Measurements from ENCODE around the gene ZNF860.

ZNF860 gene

GRCh38 chr3:31943041-31943440 lies 38.5 kb upstream of the ZNF860 start:
- Histone ChIP-seq H3K4me3 (ENCODE audit: insufficient read length, low read depth) (no peak overlapping the region), H3K9ac (ENCODE audit: insufficient read length, low read depth) (no peak overlapping the region), H3K4me1 (ENCODE audit: insufficient read depth, insufficient read length) (peaks cover 7% of the 10 kb centered on the region), H3K36me3 (ENCODE audit: insufficient read depth, insufficient read length, low read length) (no peaks in the 10 kb centered on the region), H3K27me3 (ENCODE audit: insufficient read depth, insufficient read length) (no peaks in the 10 kb centered on the region), H3K9me3 (ENCODE audit: insufficient read depth, low read length) (no peaks in the 10 kb centered on the region)
- no peak for DNase-seq (ENCODE audit: low read depth, low spot score)
- no peak for TF ChIP-seq SUZ12 (IDR thresholded peaks at IDR 0.05; ENCODE audit: extremely low read depth, insufficient read depth, insufficient read length)
- TF ChIP-seq YY1 (IDR thresholded peaks at IDR 0.05; ENCODE audit: insufficient read depth, insufficient read length), result no peak
- TF ChIP-seq ZNF274 (IDR thresholded peaks at IDR 0.05; ENCODE audit: low read depth, low read length), result no peak

GRCh38 chr3:31945738-31946052 lies 35.9 kb upstream of the ZNF860 start:
- Histone ChIP-seq H3K9ac (ENCODE audit: insufficient read length, low read depth) (no peak overlapping the region), H3K9me3 (ENCODE audit: insufficient read depth, low read length) (no peaks in the 10 kb centered on the region), H3K4me3 (ENCODE audit: insufficient read length, low read depth) (no peak overlapping the region), H3K27me3 (ENCODE audit: insufficient read depth, insufficient read length) (no peaks in the 10 kb centered on the region), H3K4me1 (ENCODE audit: insufficient read depth, insufficient read length) (peaks cover 7% of the 10 kb centered on the region), H3K36me3 (ENCODE audit: insufficient read depth, insufficient read length, low read length) (no peaks in the 10 kb centered on the region)
- DNase-seq (ENCODE audit: low read depth, low spot score), result no peak
- TF ChIP-seq SUZ12 (IDR thresholded peaks at IDR 0.05; ENCODE audit: extremely low read depth, insufficient read depth, insufficient read length) (no peak), ZNF274 (IDR thresholded peaks at IDR 0.05; ENCODE audit: low read depth, low read length) (no peak)

- DNase-seq (ENCODE audit: low read depth, low spot score), result no peak
- no peak for TF ChIP-seq SUZ12 (IDR thresholded peaks at IDR 0.05; ENCODE audit: extremely low read depth, insufficient read depth, insufficient read length)
- TF ChIP-seq YY1 (IDR thresholded peaks at IDR 0.05; ENCODE audit: insufficient read depth, insufficient read length), result no peak
- TF ChIP-seq ZNF274 (IDR thresholded peaks at IDR 0.05; ENCODE audit: low read depth, low read length), result no peak
- Histone ChIP-seq H3K9ac (ENCODE audit: insufficient read length, low read depth) (no peak overlapping the region), H3K9me3 (ENCODE audit: insufficient read depth, low read length) (no peaks in the 10 kb centered on the region), H3K4me1 (ENCODE audit: insufficient read depth, insufficient read length) (peaks cover 7% of the 10 kb centered on the region), H3K27me3 (ENCODE audit: insufficient read depth, insufficient read length) (no peaks in the 10 kb centered on the region), H3K4me3 (ENCODE audit: insufficient read length, low read depth) (no peak overlapping the region), H3K36me3 (ENCODE audit: insufficient read depth, insufficient read length, low read length) (no peaks in the 10 kb centered on the region)
Measured at GRCh38 chr3:31946484-31947081, 35.0 kb upstream of the ZNF860 start.

GRCh38 chr3:31947162-31947561 lies 34.4 kb upstream of the ZNF860 start:
- no peak overlapping the region for H3K9ac ChIP-seq (ENCODE audit: insufficient read length, low read depth)
- no peaks in the 10 kb centered on the region for H3K27me3 ChIP-seq (ENCODE audit: insufficient read depth, insufficient read length)
- DNase-seq (ENCODE audit: low read depth, low spot score), result no peak
- no peak for TF ChIP-seq ZNF274 (IDR thresholded peaks at IDR 0.05; ENCODE audit: low read depth, low read length)
- TF ChIP-seq YY1 (IDR thresholded peaks at IDR 0.05; ENCODE audit: insufficient read depth, insufficient read length), result no peak
- no peak for TF ChIP-seq SUZ12 (IDR thresholded peaks at IDR 0.05; ENCODE audit: extremely low read depth, insufficient read depth, insufficient read length)
- H3K4me3 ChIP-seq (ENCODE audit: insufficient read length, low read depth), result no peak overlapping the region
- peaks cover 7% of the 10 kb centered on the region for H3K4me1 ChIP-seq (ENCODE audit: insufficient read depth, insufficient read length)
- H3K36me3 ChIP-seq (ENCODE audit: insufficient read depth, insufficient read length, low read length), result peaks cover under 1% of the 10 kb centered on the region
- H3K9me3 ChIP-seq (ENCODE audit: insufficient read depth, low read length), result no peaks in the 10 kb centered on the region

- TF ChIP-seq ZNF274 (IDR thresholded peaks at IDR 0.05; ENCODE audit: low read depth, low read length), result no peak
- TF ChIP-seq YY1 (IDR thresholded peaks at IDR 0.05; ENCODE audit: insufficient read depth, insufficient read length), result no peak
- no peak for TF ChIP-seq SUZ12 (IDR thresholded peaks at IDR 0.05; ENCODE audit: extremely low read depth, insufficient read depth, insufficient read length)
- no peak for DNase-seq (ENCODE audit: low read depth, low spot score)
- peaks cover 7% of the 10 kb centered on the region for H3K4me1 ChIP-seq (ENCODE audit: insufficient read depth, insufficient read length)
- no peak overlapping the region for H3K9ac ChIP-seq (ENCODE audit: insufficient read length, low read depth)
- no peaks in the 10 kb centered on the region for H3K27me3 ChIP-seq (ENCODE audit: insufficient read depth, insufficient read length)
- H3K4me3 ChIP-seq (ENCODE audit: insufficient read length, low read depth), result no peak overlapping the region
- no peaks in the 10 kb centered on the region for H3K9me3 ChIP-seq (ENCODE audit: insufficient read depth, low read length)
- H3K36me3 ChIP-seq (ENCODE audit: insufficient read depth, insufficient read length, low read length), result peaks cover 3% of the 10 kb centered on the region
Measured at GRCh38 chr3:31947671-31948091, 33.9 kb upstream of the ZNF860 start.

GRCh38 chr3:31948280-31948679 lies 33.3 kb upstream of the ZNF860 start:
- no peak for TF ChIP-seq ZNF274 (IDR thresholded peaks at IDR 0.05; ENCODE audit: low read depth, low read length)
- no peak for TF ChIP-seq YY1 (IDR thresholded peaks at IDR 0.05; ENCODE audit: insufficient read depth, insufficient read length)
- no peak for TF ChIP-seq SUZ12 (IDR thresholded peaks at IDR 0.05; ENCODE audit: extremely low read depth, insufficient read depth, insufficient read length)
- no peak for DNase-seq (ENCODE audit: low read depth, low spot score)
- Histone ChIP-seq H3K4me3 (ENCODE audit: insufficient read length, low read depth) (no peak overlapping the region), H3K4me1 (ENCODE audit: insufficient read depth, insufficient read length) (peaks cover 7% of the 10 kb centered on the region), H3K27me3 (ENCODE audit: insufficient read depth, insufficient read length) (no peaks in the 10 kb centered on the region), H3K9ac (ENCODE audit: insufficient read length, low read depth) (no peak overlapping the region), H3K36me3 (ENCODE audit: insufficient read depth, insufficient read length, low read length) (peaks cover 3% of the 10 kb centered on the region), H3K9me3 (ENCODE audit: insufficient read depth, low read length) (no peaks in the 10 kb centered on the region)

- TF ChIP-seq YY1 (IDR thresholded peaks at IDR 0.05; ENCODE audit: insufficient read depth, insufficient read length) (no peak), SUZ12 (IDR thresholded peaks at IDR 0.05; ENCODE audit: extremely low read depth, insufficient read depth, insufficient read length) (no peak), ZNF274 (IDR thresholded peaks at IDR 0.05; ENCODE audit: low read depth, low read length) (no peak)
- no peaks in the 10 kb centered on the region for H3K4me1 ChIP-seq (ENCODE audit: insufficient read depth, insufficient read length)
- H3K36me3 ChIP-seq (ENCODE audit: insufficient read depth, insufficient read length, low read length), result peaks cover 5% of the 10 kb centered on the region
- DNase-seq (ENCODE audit: low read depth, low spot score), result no peak
- peaks cover 22% of the 10 kb centered on the region for H3K9me3 ChIP-seq (ENCODE audit: insufficient read depth, low read length)
- no peak overlapping the region for H3K9ac ChIP-seq (ENCODE audit: insufficient read length, low read depth)
- H3K27me3 ChIP-seq (ENCODE audit: insufficient read depth, insufficient read length), result no peaks in the 10 kb centered on the region
- no peak overlapping the region for H3K4me3 ChIP-seq (ENCODE audit: insufficient read length, low read depth)
Measured at GRCh38 chr3:31952205-31952604, 29.3 kb upstream of the ZNF860 start.

Data from NT2/D1 (cell line).